Right atrium auricular region (tissue), 2 donors: ENCODE data around the gene BCL7A. TPM values are rescaled to one million over a fixed set of nuclear protein-coding genes. Genes with fewer than 3 reads are reported as not detected.

Source experiments
- DNase-seq: peaks from one replicate; pipeline ENCODE4 v3.0.0-alpha.2; 2019; ENCODE audit warnings: low spot score
- H3K27ac ChIP-seq, 2 donors: fragments of 200-600 bp; sonication (generic); 1 replicate in 1 of 2; 2 replicates in 1 of 2; pipeline ENCODE4 v1.5.1; 2016 to 2019
- H3K27me3 ChIP-seq, 2 donors: fragments of 200-600 bp; sonication (generic); one replicate each; pipeline versions ENCODE4 v1.5.1 to v1.6.0; 2017 to 2019
- H3K36me3 ChIP-seq: fragments of 200-600 bp; sonication (generic); one replicate; pipeline ENCODE4 v1.5.1; 2016
- H3K4me1 ChIP-seq, 2 donors: fragments of 200-600 bp; sonication (generic); one replicate each; pipeline versions ENCODE4 v1.5.1 to v1.6.0; 2017 to 2019
- H3K4me3 ChIP-seq, 2 donors: fragments of 200-600 bp; sonication (generic); 1 replicate in 1 of 2; 2 replicates in 1 of 2; pipeline ENCODE4 v1.5.1; 2017 to 2019; ENCODE audit warnings: mild to moderate bottlenecking in 1 of 2, moderate library complexity in 1 of 2
- H3K9me3 ChIP-seq, 2 donors: fragments of 200-600 bp; sonication (generic); one replicate each; pipeline ENCODE4 v1.5.1; 2019
- CTCF ChIP-seq, 2 donors: fragments of 200-600 bp; sonication (generic); IDR thresholded peaks; one replicate each; pipeline ENCODE4 v1.5.1; 2019; ENCODE audit warnings: antibody characterized with exemption in 2 of 2
- total RNA-seq, 2 donors: library from RNA; depleted of rRNA; stranded (reverse); fragments of >200 nt; gene quantifications; one replicate each; pipeline ENCODE4 v1.1.0, GENCODE V29; 2016

BCL7A gene
- total RNA-seq, 2 donors from 2014 or later: 11.5 to 21.2 TPM

GRCh38 chr12:122028165-122028904 is 6.7 kb downstream of the BCL7A start:
- no peaks in the 10 kb centered on the region for H3K36me3 ChIP-seq
- peaks cover 0 to 30% of the 10 kb centered on the region in 2 donors for H3K4me1 ChIP-seq
- H3K27me3 ChIP-seq: no peaks in the 10 kb centered on the region
- DNase-seq: no peak
- H3K4me3 ChIP-seq: no peak overlapping the region
- no peak for TF ChIP-seq CTCF (IDR thresholded peaks at IDR 0.05)
- no peak overlapping the region for H3K27ac ChIP-seq
- H3K9me3 ChIP-seq: no peaks in the 10 kb centered on the region

- Histone ChIP-seq H3K4me3 (no peak overlapping the region), H3K4me1 (peaks cover 0 to 23% of the 10 kb centered on the region in 2 donors), H3K27me3 (no peaks in the 10 kb centered on the region), H3K9me3 (no peaks in the 10 kb centered on the region), H3K27ac (peak overlapping the region; percentile 27 to 41), H3K36me3 (no peaks in the 10 kb centered on the region)
- DNase-seq: no peak
- TF ChIP-seq CTCF (IDR thresholded peaks at IDR 0.05): no peak
Measured at GRCh38 chr12:122028905-122029560, 7.3 kb downstream of the BCL7A start.

- H3K9me3 ChIP-seq: no peaks in the 10 kb centered on the region
- H3K4me3 ChIP-seq: no peak overlapping the region
- H3K4me1 ChIP-seq: peaks cover 0 to 19% of the 10 kb centered on the region in 2 donors
- H3K27ac ChIP-seq: peak overlapping the region; percentile 27 to 41
- no peaks in the 10 kb centered on the region for H3K27me3 ChIP-seq
- H3K36me3 ChIP-seq: no peaks in the 10 kb centered on the region
- no peak for DNase-seq
- no peak for TF ChIP-seq CTCF (IDR thresholded peaks at IDR 0.05)
Measured at GRCh38 chr12:122029620-122030423, 8.1 kb downstream of the BCL7A start.

GRCh38 chr12:122030424-122031035 is 8.8 kb downstream of the BCL7A start:
- Histone ChIP-seq H3K4me3 (no peak overlapping the region), H3K9me3 (no peaks in the 10 kb centered on the region), H3K27ac (peak overlapping the region; percentile 27 to 41), H3K36me3 (peaks cover 4% of the 10 kb centered on the region), H3K27me3 (no peaks in the 10 kb centered on the region), H3K4me1 (peaks cover 0 to 19% of the 10 kb centered on the region in 2 donors)
- no peak for TF ChIP-seq CTCF (IDR thresholded peaks at IDR 0.05)
- no peak for DNase-seq

GRCh38 chr12:122031342-122032216 is 9.9 kb downstream of the BCL7A start:
- Histone ChIP-seq H3K4me3 (no peak overlapping the region), H3K27ac (no peak overlapping the region), H3K9me3 (no peaks in the 10 kb centered on the region), H3K4me1 (peaks cover 0 to 19% of the 10 kb centered on the region in 2 donors), H3K27me3 (no peaks in the 10 kb centered on the region), H3K36me3 (peaks cover 14% of the 10 kb centered on the region)
- no peak for DNase-seq
- peak; percentile 49 to 83 for TF ChIP-seq CTCF (IDR thresholded peaks at IDR 0.05)
